Middle frontal gyrus (tissue), 1 donor: ENCODE data around the gene C1orf122.

ENCODE experiments used
- DNase-seq: peaks from one replicate; pipeline ENCODE4 v3.0.0-alpha.2; 2015; ENCODE audit warnings: low spot score; ENCODE audit errors: extremely low spot score

C1orf122 gene

DNA sequence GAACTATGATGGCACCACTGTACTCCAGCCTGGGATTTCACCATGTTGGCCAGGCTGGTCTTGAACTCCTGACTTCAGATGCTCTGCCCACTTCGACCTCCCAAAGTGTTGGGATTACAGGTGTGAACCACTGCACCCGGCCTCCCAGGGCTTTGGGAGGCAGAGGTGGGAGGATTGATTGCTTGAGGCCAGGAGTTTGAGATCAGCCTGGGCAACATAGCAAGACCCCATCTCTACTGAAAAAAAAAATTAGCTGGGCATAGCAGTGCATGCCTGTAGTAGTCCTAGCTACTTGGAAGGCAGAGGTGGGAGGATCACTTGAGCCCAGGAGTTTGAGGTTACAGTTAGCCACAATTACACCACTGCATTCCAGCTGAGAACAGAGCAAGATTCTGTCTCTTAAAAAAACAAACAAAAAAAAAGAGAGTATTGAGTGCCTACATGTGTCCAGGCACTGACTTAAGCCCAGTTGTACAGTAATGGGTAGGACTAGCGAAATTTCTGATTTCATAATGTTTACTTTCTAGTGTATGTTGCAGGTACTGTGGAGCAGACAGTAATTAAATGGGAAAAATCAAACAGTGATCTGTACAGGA lies 9.7 kb upstream of the C1orf122 start:
- no peak for DNase-seq

- no peak for DNase-seq
Measured at GRCh38 chr1:37802439-37802838, 5.2 kb upstream of the C1orf122 start.

DNA sequence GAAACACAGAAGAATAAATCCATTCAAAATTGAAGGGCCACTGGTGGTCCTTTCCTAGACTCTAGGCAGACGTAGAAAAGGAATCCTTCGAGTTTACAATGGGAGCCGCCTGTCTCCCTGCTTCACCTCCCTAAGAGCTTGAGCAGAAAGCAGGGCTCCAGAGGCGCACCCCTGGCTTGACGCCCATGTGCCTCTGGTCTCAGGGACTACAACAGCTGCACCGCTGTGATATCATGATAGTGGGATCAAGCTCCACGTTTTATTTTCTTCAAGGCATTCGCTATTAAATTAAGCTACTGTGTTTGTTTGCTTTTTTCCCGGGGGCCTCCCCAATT lies 403 bp upstream of the C1orf122 start:
- DNase-seq, result no peak

GRCh38 chr1:37808369-37809319 lies 1.1 kb downstream of the C1orf122 start:
- peak; percentile 89 for DNase-seq

DNA sequence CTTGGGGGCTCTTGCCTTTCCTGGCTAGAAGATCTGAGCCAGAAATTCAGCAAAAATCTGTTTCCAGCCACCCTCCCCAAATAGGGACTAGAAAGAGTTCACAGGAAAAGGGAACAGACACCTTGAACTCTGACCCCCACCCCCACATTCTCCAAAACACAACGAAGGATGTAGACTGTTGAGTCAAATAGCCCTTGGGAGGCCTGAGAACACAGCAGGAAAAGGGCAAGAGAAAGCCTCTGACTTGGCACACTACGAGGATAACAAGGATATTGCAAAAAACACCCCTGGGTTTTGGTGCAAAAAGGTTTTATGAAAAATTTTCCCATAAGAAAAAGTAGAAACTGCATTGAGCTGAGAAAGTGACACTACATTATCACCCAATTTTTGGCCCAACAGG lies 2.4 kb downstream of the C1orf122 start:
- no peak for DNase-seq

DNA sequence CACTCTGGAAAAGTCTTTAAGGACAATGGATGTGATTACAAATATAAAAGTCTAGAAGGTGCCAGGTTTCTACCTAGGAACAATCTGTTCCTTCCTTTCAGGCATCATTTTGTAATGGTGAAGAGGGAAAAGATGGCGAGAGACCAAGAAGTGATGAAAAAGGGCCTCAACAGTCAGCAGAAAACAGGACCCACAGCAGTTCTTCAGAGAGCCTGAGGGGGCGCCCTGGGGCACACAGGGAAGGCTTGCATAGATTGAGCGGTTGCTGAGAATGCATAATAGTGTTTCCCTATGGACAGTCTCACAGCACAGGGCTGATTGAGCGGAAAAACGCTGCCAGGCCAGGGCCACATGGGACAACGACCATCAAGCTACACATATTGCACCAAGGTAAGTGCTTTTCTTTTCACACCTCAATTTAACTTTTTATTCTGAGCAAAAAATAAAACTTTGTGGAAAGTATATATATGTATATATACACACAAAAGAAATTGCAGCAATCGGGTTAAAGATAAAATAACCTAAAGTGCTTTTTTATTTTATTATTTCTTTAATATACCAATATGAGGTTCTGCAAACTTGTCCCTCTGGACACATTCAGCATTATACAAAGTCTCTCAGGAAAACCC lies 3.6 kb downstream of the C1orf122 start:
- DNase-seq, result no peak

GRCh38 chr1:37813529-37814145 lies 6.0 kb downstream of the C1orf122 start:
- no peak for DNase-seq

DNA sequence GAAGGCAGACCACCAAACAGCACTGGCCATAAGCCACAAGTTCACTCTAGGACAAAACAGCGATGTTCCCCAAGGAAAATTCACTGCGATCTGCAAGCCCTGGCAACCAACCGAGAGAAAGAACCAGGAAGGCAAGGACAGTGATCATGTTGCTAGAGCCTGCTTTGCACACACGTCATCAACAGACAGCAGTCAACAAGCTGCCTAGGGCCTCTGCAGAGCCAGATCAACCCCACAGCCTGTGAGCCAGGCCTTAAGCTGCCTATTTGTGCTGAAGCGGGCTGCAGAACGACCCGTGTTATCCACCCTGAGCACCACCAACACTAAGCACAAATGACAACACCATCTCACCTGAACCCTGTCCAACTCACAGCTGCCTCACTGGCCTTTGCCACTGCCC lies 6.7 kb downstream of the C1orf122 start:
- no peak for DNase-seq

GRCh38 chr1:37817481-37817880 lies 9.9 kb downstream of the C1orf122 start:
- DNase-seq, result peak; percentile 60

GRCh38 chr1:37821481-37821880 lies 13.9 kb downstream of the C1orf122 start:
- no peak for DNase-seq

DNA sequence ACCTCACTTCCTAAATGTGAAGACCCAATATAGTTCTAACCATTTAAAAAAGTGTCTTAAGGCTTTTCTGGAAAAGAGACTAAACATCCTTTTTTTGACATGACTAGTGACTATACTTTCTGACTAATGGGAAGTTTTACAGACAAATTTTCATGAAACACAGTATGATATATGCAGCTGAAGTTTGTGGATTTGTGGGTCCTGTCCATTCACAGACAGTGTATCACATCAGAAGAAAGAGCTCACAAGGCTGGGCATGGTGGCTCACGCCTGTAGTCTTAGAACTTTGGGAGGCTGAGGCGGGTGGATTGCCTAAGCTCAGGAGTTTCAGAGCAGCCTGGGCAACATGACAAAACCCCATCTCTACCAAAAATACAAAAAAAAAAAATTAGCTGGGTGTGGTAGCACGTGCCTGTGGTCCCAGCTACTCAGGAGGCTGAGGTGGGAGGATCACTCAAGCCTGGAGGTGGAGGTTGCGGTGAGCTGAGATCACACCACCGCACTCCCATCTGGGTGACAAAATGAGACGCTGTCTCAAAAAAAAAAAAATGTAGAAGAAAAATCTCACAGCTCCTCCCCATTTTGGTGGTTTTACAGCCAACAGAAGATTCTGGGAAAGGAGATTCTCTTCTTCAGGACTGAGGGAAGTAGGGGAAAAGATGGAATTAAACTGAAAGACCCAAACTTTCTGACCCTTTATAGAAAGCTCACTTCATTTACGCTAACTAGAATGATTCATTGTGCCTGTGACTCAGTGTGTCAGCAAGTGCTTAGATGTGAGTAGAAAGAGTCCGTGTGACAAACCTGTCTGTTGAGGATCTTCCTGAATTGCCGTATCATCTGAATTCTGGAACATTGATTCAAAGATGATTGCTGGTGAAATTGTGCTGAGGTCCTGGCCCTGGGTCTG lies 15.6 kb downstream of the C1orf122 start:
- DNase-seq, result no peak

DNA sequence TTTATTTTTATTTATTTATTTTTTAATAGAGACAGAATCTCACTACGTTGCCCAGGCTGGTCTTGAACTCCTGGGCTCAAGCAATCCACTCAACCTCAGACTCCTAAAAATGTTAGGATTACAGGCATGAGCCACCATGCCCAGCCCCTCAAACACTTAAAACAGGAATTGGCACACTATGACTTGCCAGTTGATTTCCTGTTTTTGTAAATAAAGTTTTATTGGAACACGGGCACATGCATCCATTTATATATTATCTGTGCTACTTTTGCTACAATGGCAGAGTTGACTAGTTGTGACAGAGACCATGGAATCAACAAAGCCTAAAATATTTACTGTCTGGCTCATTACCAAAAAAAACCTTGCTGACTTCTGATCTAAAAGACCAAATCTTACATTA lies 16.4 kb downstream of the C1orf122 start:
- no peak for DNase-seq

GRCh38 chr1:37825506-37825905 lies 17.9 kb downstream of the C1orf122 start:
- DNase-seq, result no peak

GRCh38 chr1:37828410-37829074 lies 21.0 kb downstream of the C1orf122 start:
- no peak for DNase-seq

DNA sequence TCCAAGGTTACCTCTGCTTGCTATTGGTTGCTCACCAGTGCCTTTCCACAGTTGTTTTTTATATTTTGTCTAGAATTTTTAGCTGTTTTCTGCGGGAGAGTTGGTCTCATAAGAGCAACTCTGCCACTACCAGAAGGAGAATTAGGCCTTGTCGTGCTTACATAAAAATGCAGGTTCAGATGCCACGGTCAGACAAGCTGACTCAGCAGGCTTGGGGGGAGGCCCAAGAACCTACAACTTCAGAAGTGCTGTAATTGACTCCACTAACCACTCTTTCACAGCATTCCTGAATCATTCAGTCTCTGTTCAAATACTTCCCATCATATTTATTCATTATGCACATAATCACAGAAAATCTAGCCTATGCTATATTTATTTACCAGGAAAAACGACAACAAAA lies 23.5 kb downstream of the C1orf122 start:
- no peak for DNase-seq

DNA sequence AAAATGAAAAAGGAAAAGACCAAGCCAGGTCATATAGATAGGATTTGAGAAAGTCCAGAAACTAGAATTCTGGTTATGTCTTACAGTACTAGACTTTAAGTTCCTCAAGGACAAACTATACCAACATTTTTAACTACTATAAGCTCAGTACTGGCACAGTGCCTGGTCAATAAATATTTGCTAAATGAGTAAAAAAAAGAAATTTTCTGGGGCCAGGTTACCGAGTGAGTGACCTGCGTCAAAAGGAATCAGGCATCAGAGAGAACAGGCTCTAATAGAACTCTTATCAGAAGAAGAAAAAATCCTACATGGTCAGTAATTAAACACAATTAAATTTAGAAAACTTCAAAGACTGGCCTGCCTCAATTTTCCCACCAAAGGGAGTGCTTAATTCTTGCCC lies 24.2 kb downstream of the C1orf122 start:
- no peak for DNase-seq

DNA sequence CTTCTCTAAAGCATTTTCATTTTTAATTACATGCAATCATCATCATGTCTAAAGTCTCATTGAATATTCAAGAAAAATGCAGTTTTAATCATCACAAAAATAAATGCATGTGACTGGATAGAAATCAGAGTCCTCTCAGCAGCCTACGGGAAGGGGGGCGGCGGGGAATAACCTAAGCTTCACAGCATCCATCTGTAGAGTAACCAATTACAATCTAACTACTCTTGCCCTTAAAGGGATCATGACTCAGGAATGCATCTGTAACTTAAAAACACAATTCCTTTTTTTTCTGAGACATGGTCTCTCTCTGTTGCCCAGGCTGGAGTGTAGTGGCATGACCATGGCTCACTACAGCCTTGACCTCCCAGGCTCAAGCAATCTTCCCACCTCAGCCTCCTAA lies 29.2 kb downstream of the C1orf122 start:
- no peak for DNase-seq

DNA sequence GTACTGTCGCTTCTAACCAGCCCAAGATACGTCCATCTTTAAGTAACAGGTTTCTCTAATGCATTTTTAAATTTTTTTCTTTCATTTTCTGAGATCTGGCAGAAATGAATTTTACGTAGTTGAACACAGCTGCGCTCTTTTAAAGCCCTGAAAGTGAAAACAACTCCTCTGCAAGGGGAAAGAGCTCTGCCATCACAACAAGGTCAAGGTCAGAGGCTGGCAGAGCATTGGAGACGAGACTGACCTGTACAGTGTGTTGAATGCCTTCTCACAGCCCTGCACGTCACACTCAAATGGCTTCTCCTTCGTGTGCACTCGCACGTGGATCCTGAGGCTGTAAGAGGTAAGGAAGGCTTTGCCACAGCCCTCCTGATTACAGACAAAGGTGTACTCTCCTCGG lies 32.1 kb downstream of the C1orf122 start:
- no peak for DNase-seq

- no peak for DNase-seq
Measured at GRCh38 chr1:37840711-37841110, 33.1 kb downstream of the C1orf122 start.

- no peak for DNase-seq
Measured at GRCh38 chr1:37841652-37842051, 34.1 kb downstream of the C1orf122 start.
